ENCODE data around the gene HERC2.
"Not testable (repeated sequence)": the region's sequence is repeated elsewhere in the genome, so short reads cannot be mapped to it uniquely, and the experiment has no call there.

The HERC2 gene

DNA sequence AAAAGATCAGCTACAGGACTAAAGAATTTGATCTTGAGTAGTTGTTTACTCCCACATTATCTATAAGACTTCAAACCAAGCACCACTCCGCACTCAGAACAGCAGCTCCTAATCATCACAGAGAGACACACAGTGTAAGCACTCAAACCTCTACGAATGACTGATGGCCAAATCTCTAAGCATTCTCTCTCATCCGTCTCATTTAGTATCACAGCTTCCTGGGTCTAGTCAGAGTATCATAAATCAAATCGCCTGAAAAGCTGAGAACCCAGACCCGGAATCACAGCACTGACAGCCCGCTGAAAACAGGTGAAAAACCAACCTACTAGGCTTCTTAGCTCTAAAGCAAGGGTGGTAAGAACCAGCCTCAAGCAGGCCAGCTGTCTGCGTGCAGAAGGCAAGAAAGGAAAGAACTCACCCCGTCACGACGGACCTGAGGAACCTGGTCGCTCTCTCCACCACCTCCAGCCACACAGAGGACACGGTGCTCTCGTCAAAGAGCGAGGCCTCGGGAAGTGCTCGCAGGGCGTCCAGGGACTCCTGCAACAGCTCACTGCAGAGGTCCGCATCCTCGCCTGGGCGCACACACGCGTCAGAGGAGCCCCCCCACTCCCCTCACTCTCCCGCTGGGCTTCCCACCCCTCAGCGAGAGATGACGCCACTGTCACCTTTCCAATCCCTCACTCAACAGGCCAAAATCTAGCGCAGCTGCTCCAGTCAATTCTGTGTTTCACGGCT, 47.9 kb downstream of the HERC2 start:
- DNase-seq: no peak

DNA sequence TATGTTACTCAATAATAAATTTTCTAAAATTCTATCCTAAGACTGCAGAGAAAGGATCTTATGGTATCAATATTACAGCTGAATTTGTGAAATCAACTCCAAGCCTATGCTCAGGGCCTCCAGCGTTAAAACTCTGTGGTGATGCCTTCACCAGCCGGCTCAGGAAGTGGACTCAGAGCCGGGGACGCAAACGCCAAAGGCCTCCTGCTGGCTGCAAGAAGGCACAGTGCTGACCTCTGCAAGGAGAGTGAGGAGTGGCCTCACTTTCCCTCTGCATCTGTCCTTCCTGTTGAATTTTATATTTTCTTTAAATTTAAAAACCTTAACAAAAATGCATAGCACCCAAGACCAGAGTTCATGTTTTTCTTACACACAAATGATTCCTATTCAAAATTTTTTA, 48.5 kb downstream of the HERC2 start:
- DNase-seq: no peak

DNA sequence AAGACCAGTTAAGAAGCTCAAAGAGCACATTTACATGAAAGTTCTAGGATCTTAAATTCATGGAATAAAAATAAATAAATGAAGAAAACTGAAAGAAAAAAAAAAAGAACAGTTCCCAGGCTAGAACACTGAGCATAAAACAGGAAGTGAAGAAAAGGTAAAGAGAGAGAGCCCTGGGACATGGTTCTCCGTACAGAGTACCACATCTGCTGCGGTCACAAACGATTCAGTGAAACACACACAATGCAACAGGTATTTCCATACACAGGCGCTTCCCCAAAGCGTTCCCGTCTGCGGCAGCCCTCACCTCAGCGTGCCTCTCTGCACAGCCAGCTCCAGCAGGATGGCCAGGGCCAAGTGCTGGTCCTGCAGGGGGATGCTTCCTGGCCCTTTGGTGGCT, 49.4 kb downstream of the HERC2 start:
- no peak for DNase-seq

- no peak for DNase-seq
These were observed 50.2 kb downstream of the HERC2 start for GRCh38 chr15:28271697-28272260.

DNA sequence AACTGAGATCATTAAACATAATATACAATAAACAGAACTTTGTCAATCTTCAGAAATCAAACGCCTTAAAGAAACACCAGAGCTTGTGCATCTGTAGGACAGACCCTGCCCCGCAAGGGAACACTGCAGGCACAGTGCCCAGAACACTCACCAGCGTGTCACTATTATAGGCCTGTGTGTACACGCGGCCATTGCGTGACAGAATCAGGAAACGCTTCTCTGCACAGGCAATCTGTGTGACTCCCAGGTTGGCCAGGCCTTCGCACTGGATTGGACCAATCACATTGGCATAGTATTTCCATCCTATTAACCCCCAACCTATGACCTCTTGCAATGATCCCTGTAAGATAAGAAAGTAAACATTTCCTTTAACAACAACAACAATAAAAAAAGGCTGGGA, 52.9 kb downstream of the HERC2 start:
- no peak for DNase-seq

GRCh38 chr15:28267727-28268126, 54.3 kb downstream of the HERC2 start:
- no peak for DNase-seq

DNA sequence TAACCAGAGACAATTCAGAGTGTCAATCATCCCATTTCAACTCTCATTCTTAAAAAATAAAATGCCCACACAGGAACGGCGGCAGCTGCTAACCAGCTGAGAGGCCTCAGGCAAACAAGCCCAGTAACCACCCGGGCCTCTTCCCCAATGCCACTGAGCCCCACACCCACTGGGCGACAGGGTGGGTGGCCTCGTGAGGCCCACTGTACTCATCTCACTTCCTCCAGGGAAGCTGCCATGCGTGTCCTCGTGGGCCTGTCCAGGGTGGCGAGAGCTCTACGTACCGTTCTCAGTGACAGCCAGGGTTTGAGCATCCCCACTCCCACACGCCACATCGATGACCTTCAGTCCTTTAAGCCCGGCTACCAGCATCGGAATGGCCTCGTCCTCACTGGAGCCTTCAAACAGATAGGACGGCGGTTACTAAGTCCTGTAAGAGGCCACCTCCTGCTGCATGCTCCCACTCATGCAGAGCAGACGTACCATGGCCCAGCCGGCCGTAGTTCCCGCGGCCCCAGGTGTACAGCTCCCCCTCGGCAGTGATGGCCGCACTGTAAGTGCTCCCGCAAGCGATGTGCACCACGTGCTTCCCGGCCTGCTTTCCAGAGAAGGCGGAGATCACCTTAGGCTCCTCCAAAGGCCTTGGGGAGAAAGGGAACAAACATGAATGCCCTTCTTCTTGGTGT, 56.5 kb downstream of the HERC2 start:
- DNase-seq: no peak

DNA sequence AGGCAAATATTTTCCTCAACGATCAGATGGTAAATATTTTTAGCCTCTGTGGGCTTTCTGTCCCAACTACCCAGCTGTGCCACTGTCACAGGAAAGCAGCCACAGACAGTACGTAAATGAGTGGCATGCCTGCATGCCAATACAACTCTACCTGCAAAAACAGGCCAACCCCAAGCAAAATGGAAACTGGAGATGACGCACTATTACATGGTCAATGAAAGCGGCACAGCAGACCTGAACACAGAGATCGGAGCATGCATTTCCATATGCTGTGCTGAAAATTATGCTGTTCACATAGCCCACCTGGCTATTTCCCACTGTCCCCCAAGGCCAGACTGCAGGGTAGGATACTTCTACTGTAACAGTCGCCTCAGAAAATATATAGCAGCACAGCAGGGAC, 57.8 kb downstream of the HERC2 start:
- DNase-seq: no peak

DNA sequence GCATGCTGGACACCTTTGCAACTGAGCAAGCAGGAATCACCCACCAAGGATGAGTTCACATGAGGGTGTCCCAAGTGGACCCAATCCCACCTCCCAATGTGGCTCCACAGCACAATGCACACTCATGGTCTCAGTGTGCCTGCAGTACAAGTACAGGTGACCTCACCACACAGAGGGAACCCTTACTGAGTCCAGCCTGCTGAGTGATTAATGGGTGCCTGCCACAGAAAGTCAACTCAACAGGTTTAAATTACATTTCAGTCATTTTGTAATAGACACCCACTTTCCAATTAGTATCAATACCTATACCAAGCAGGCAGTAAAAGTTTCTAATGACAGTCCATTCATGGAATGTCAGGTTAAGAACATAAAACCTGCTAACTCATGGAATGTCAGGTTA, 59.5 kb downstream of the HERC2 start:
- no peak for DNase-seq

- peak in 4 of 56 donors; percentile 6 to 29 (median 10) for DNase-seq
These were observed 61.3 kb downstream of the HERC2 start for GRCh38 chr15:28260722-28261121.

DNA sequence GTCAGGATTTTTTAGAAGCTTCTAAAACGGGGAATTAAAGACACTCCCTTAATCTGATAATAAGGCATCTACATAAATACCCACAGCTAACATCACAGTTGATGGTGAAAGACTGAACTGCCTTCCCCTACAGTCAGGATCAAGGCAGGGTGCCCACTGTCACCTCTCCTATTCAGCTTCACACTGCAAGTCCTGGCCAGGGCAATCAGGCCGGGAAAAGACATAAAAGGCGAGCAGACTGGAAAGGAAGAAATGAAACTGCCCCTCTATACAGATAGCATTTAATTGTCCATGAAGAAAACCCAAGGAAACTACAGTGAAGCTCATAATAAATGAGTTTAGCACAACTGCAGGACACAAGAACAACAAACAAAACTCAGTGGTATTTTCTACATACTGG, 61.7 kb downstream of the HERC2 start:
- DNase-seq: no peak

GRCh38 chr15:28255965-28256364, 66.0 kb downstream of the HERC2 start:
- DNase-seq: no peak

GRCh38 chr15:28252831-28253230, 69.1 kb downstream of the HERC2 start:
- DNase-seq: no peak

- DNase-seq: no peak
These were observed 75.4 kb downstream of the HERC2 start for GRCh38 chr15:28246605-28247004.

- DNase-seq: no peak
These were observed 78.1 kb downstream of the HERC2 start for GRCh38 chr15:28243901-28244300.

- DNase-seq: no peak
These were observed 78.6 kb downstream of the HERC2 start for GRCh38 chr15:28243399-28243798.

DNA sequence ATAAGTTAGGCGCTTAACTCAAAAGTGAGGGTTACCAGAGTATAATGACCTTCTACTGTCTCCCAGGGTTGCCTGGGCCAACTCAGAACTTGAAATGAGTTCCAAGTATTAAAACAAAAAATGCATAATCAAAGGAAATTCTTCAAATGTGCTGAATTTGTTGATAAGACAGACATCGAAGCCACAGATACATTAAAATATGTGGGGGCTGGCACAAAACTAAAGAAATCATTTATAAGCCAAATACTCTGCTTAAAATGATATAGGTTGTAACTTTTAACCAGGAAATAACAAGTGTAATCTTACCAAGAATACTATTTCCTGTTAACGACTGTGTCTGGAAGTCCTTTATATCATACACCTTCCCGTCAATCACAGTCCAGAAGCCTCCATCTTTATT, 83.7 kb downstream of the HERC2 start:
- not testable (repeated sequence) for DNase-seq

GRCh38 chr15:28231743-28232142, 90.2 kb downstream of the HERC2 start:
- DNase-seq: not testable (repeated sequence)

DNA sequence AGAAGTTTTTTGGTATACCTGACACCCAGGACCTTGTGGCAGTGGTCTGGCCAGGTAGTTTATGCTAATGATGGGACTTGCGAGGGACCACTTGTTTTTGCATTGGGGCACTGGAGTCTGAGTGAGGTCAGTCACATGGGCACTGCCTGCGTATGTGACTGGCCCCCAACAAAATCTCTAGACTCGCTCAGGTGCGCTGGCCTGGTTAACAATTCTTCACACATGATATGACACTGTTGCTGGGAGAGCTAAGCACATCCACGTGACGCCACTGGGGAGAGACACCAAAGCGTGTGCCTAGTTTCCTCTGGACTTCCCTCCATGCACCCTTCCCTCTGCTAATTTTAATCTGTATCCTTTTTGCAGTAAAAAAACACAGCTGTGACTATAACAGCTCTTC, 90.6 kb downstream of the HERC2 start:
- DNase-seq: not testable (repeated sequence)

GRCh38 chr15:28228990-28229640, 92.9 kb downstream of the HERC2 start:
- DNase-seq: not testable (repeated sequence)

GRCh38 chr15:28228096-28228495, 93.9 kb downstream of the HERC2 start:
- no peak for DNase-seq

- not testable (repeated sequence) for DNase-seq
These were observed 94.7 kb downstream of the HERC2 start for GRCh38 chr15:28227303-28227702.

Data from nucleus accumbens (tissue), 56 donors.